ENCODE measurements around the gene SESTD1. TPM values are rescaled to one million over a fixed set of nuclear protein-coding genes. Genes with fewer than 3 reads are reported as not detected.

The SESTD1 gene
- total RNA-seq, 1 donor from 2014 or later: 18.5 TPM

GRCh38 chr2:179268277-179268925, 3.8 kb upstream of the SESTD1 start:
- no peak for TF ChIP-seq CTCF (conservative IDR thresholded peaks at IDR 0.05; ENCODE audit: low read depth, low read length)
- no peak overlapping the region for H3K4me3 ChIP-seq (ENCODE audit: low read depth, low read length)
- no peak for DNase-seq (ENCODE audit: low read depth)

- DNase-seq (ENCODE audit: low read depth): no peak
These were observed 1.6 kb upstream of the SESTD1 start for GRCh38 chr2:179266271-179266670.

GRCh38 chr2:179265082-179265510, 464 bp upstream of the SESTD1 start:
- no peak for DNase-seq (ENCODE audit: low read depth)
- TF ChIP-seq CTCF (conservative IDR thresholded peaks at IDR 0.05; ENCODE audit: low read depth, low read length): no peak
- H3K4me3 ChIP-seq (ENCODE audit: low read depth, low read length): peak overlapping the region; percentile 88

More at GRCh38 chr2:179266271-179266670, 1.6 kb upstream of the SESTD1 start:
- no peak overlapping the region for H3K4me3 ChIP-seq (ENCODE audit: low read depth, low read length)
- TF ChIP-seq CTCF (conservative IDR thresholded peaks at IDR 0.05; ENCODE audit: low read depth, low read length): no peak

GRCh38 chr2:179263446-179264367, 925 bp downstream of the SESTD1 start:
- peak overlapping the region; percentile 88 for H3K4me3 ChIP-seq (ENCODE audit: low read depth, low read length)
- no peak for TF ChIP-seq CTCF (conservative IDR thresholded peaks at IDR 0.05; ENCODE audit: low read depth, low read length)
- DNase-seq (ENCODE audit: low read depth): no peak

GRCh38 chr2:179263015-179263414, 1.6 kb downstream of the SESTD1 start:
- DNase-seq (ENCODE audit: low read depth): no peak
- TF ChIP-seq CTCF (conservative IDR thresholded peaks at IDR 0.05; ENCODE audit: low read depth, low read length): no peak
- peak overlapping the region; percentile 88 for H3K4me3 ChIP-seq (ENCODE audit: low read depth, low read length)

GRCh38 chr2:179262077-179262660, 2.5 kb downstream of the SESTD1 start:
- no peak for TF ChIP-seq CTCF (conservative IDR thresholded peaks at IDR 0.05; ENCODE audit: low read depth, low read length)
- no peak for DNase-seq (ENCODE audit: low read depth)
- H3K4me3 ChIP-seq (ENCODE audit: low read depth, low read length): peak overlapping the region; percentile 88

All from epithelial cell of proximal tubule (primary cell).